GM12865 (cell line): ENCODE results near the gene FUT2.

Experiments
- DNase-seq: peaks from one replicate; pipeline ENCODE4 v3.0.0; 2010; ENCODE audit warnings: low read depth
- H3K4me3 ChIP-seq: 2 replicates; pipeline ENCODE4 v1.5.1; 2011; ENCODE audit warnings: mild to moderate bottlenecking, low read depth, low read length, control low read depth
- TF ChIP-seq, protein P1 (sequence below): IDR thresholded peaks from 2 replicates; pipeline ENCODE4 v1.5.1; 2011; ENCODE audit warnings: low read length, control low read depth, low read depth, inconsistent platforms; ENCODE audit not compliant: insufficient read depth; ENCODE audit errors: missing control alignments

FUT2 gene

DNA sequence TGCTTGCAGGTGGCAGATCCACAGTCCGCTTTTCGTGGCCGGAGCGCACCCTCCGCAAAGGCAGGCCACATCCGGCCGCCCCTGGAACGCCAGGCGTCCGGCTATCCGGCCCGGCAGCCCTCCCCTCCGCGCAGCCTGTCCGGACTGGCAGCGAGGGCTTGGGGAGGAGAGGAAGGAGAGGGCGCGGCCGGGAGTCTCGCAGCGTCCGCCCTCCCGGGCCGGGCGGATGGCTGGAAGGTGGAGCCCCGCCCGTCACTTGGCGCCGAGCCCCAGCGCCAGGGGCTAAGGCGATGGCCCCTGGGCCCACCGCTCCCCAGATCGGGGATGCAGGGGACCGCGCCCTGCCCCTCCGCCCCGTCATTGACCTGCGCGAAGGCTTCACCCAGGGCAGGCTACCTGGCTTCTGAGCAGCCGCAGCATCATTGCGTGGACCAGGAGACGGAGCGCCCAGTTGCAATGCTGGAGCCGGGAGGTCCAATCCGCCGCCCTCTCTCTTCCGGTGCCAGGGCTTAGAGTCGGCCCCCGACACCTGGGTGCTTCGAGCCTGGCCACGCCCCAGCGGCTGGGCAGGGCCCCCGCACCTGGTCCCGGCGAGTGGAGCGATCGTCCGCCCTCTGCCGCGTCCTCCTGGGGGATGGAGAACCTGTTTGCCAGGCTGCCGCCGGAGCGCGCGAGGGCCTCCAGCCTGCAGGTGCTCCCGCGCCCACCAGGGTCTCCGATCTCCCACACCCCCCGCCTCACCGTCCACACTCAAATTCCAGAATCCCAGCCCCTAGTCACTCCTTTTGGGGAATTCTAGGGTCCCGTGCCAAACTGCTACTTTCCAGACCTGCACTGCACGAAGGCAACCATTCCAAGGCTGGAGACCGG is 57.0 kb downstream of the FUT2 start, which contains the start of gene FUT1:
TSS of gene FUT1 (minus strand) at position 146 of the 870 bp plus-strand sequence. CDS start 1,360 bp downstream, outside the sequence.
- peak; percentile 40 for DNase-seq
- TF ChIP-seq, protein P1, sequence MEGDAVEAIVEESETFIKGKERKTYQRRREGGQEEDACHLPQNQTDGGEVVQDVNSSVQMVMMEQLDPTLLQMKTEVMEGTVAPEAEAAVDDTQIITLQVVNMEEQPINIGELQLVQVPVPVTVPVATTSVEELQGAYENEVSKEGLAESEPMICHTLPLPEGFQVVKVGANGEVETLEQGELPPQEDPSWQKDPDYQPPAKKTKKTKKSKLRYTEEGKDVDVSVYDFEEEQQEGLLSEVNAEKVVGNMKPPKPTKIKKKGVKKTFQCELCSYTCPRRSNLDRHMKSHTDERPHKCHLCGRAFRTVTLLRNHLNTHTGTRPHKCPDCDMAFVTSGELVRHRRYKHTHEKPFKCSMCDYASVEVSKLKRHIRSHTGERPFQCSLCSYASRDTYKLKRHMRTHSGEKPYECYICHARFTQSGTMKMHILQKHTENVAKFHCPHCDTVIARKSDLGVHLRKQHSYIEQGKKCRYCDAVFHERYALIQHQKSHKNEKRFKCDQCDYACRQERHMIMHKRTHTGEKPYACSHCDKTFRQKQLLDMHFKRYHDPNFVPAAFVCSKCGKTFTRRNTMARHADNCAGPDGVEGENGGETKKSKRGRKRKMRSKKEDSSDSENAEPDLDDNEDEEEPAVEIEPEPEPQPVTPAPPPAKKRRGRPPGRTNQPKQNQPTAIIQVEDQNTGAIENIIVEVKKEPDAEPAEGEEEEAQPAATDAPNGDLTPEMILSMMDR: no peak
- no peak within 1 kb of the TSS for H3K4me3 ChIP-seq

DNA sequence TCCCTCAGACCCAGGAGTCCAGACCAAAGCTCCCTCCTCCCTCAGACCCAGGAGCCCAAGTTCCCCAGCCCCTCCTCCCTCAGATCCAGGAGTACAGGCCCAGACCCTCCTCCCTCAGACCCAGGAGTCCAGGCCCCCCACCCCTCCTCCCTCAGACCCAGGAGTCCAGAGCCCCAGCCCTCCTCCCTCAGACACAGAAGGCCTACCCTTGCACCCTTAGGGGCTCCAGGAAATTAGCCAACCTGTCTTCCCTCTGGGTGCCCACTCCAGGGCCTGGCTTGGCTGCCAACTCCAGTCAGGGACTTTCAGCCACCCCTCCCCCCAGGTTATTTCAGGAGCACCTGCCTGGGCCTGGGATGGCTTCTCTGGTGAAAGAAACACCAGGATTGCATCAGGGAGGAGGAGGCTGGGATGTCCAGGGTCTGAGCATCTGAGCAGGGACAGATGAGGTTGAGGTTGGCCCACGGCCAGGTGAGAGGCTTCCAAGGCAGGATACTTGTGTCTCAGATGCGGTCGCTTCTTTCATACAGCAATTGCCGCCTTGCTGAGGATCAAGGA is 59.4 kb downstream of the FUT2 start, which contains the start of gene FGF21:
TSS of gene FGF21 (plus strand) at position 441 of the 558 bp plus-strand sequence. CDS start 713 bp downstream, outside the sequence.
- no peak for DNase-seq
- H3K4me3 ChIP-seq: no peak within 1 kb of the TSS
- TF ChIP-seq, protein P1: no peak
